ENCODE data around the gene DZIP1L. TPM values are rescaled to one million over a fixed set of nuclear protein-coding genes. Genes with fewer than 3 reads are reported as not detected.

The DZIP1L gene
- total RNA-seq, 3 donors from 2014 or later, result 1.8 to 9.2 (median 3.2) TPM

DNA sequence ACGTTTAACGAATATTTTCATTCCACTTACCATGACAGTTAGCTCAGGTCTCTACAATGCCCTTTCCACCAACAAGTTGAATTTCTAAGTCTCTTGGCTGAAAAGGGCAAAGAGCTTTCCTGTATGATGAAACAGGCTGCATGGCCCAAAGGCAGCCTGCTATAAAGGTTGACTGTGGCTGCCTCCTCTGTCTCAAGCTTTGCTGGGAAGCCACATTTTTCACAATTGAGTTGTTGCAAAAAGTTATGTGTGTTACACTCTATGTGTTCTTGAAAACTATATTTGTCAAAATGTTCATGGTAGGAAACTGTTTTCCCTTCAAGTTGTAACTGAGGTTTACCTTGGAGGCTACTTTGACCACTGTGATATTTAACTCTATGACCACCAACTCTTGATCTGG lies 49.5 kb downstream of the DZIP1L start:
- DNase-seq, result no peak
- no peak for ATAC-seq
- Histone ChIP-seq H3K4me1 (ENCODE audit: low read depth) (no peaks in the 10 kb centered on the region), H3K36me3 (ENCODE audit: low read depth) (no peaks in the 10 kb centered on the region), H3K9me3 (no peaks in the 10 kb centered on the region), H3K4me3 (no peak overlapping the region)
- intact Hi-C loops (cut with DNase I, micrococcal nuclease), result loop anchor here in 1 of 2 donors (5.0 kb wide), 1 partner anchor 51 kb away; the partner anchor contains the start of gene DZIP1L
- TF ChIP-seq CTCF (IDR thresholded peaks at IDR 0.05), result no peak

- no peak for DNase-seq
- Histone ChIP-seq H3K36me3 (ENCODE audit: low read depth) (no peaks in the 10 kb centered on the region), H3K4me1 (ENCODE audit: low read depth) (no peaks in the 10 kb centered on the region), H3K4me3 (no peak overlapping the region), H3K9me3 (no peaks in the 10 kb centered on the region)
- no peak for ATAC-seq
- TF ChIP-seq CTCF (IDR thresholded peaks at IDR 0.05), result no peak
- intact Hi-C loops (cut with DNase I, micrococcal nuclease), result no loop called here
These were observed 52.0 kb downstream of the DZIP1L start for GRCh38 chr3:138063416-138063815.

- Histone ChIP-seq H3K4me3 (no peak overlapping the region), H3K36me3 (ENCODE audit: low read depth) (no peaks in the 10 kb centered on the region), H3K4me1 (ENCODE audit: low read depth) (no peaks in the 10 kb centered on the region), H3K9me3 (no peaks in the 10 kb centered on the region)
- intact Hi-C loops (cut with DNase I, micrococcal nuclease), result no loop called here
- no peak for TF ChIP-seq CTCF (IDR thresholded peaks at IDR 0.05)
- DNase-seq (no peak), ATAC-seq (no peak)
These were observed 52.8 kb downstream of the DZIP1L start for GRCh38 chr3:138062626-138063025.

- intact Hi-C loops (cut with DNase I, micrococcal nuclease), result no loop called here
- Histone ChIP-seq H3K36me3 (ENCODE audit: low read depth) (no peaks in the 10 kb centered on the region), H3K4me3 (no peak overlapping the region), H3K4me1 (ENCODE audit: low read depth) (no peaks in the 10 kb centered on the region), H3K9me3 (no peaks in the 10 kb centered on the region)
- no peak for TF ChIP-seq CTCF (IDR thresholded peaks at IDR 0.05)
- no peak for ATAC-seq
- no peak for DNase-seq
These were observed 53.4 kb downstream of the DZIP1L start for GRCh38 chr3:138062037-138062436.

- no peak for DNase-seq
- Histone ChIP-seq H3K4me1 (ENCODE audit: low read depth) (no peaks in the 10 kb centered on the region), H3K4me3 (no peak overlapping the region), H3K36me3 (ENCODE audit: low read depth) (no peaks in the 10 kb centered on the region), H3K9me3 (no peaks in the 10 kb centered on the region)
- no peak for ATAC-seq
- no peak for TF ChIP-seq CTCF (IDR thresholded peaks at IDR 0.05)
- intact Hi-C loops (cut with DNase I, micrococcal nuclease), result no loop called here
These were observed 54.6 kb downstream of the DZIP1L start for GRCh38 chr3:138060792-138061191.

DNA sequence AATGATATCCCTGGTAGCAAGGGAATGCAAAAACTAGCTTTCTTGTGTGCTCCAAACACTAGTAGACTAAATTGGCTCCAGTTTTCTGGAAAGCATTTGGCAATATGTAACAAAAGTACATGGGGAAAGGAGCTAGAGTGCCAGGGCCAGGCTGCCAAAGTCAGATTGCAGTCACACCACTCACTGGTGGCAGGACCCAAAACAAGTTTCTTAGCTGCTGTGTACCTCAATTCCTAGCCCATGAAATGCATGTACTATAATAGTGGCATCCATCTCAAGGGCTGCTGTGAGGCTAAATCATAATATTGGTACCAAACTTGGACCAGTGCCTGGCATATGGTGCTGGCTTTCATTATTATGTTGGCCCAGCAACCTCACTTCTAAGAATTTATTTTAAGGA lies 56.1 kb downstream of the DZIP1L start:
- no peak for TF ChIP-seq CTCF (IDR thresholded peaks at IDR 0.05)
- Histone ChIP-seq H3K4me3 (no peak overlapping the region), H3K4me1 (ENCODE audit: low read depth) (no peaks in the 10 kb centered on the region), H3K9me3 (no peaks in the 10 kb centered on the region), H3K36me3 (ENCODE audit: low read depth) (no peaks in the 10 kb centered on the region)
- DNase-seq (no peak), ATAC-seq (no peak)
- intact Hi-C loops (cut with DNase I, micrococcal nuclease), result no loop called here
